Gastrocnemius medialis (tissue), 4 donors: ENCODE measurements around the gene RAPGEF1. TPM values are rescaled to one million over a fixed set of nuclear protein-coding genes. Genes with fewer than 3 reads are reported as not detected.
A peak's percentile ranks its signal among the peaks of the same experiment; 100 is the strongest.

Experiments used
- ATAC-seq, 2 donors: fragments of 150-250 bp; one replicate each; pipeline ENCODE4 v1.9.1; 2016
- DNase-seq, 2 donors: peaks; one replicate each; pipeline ENCODE4 v3.0.0-alpha.2; 2019
- H3K27ac ChIP-seq, 4 donors: fragments of 200-600 bp; sonication (generic); 1 replicate in 1 of 4; 2 replicates in 3 of 4; pipeline ENCODE4 v1.5.1; 2016 to 2018; ENCODE audit warnings: mild to moderate bottlenecking in 2 of 4, moderate library complexity in 1 of 4
- H3K27me3 ChIP-seq, 3 donors: fragments of 200-600 bp; sonication (generic) in 2 of 3; 1 replicate in 1 of 3; 2 replicates in 2 of 3; pipeline versions ENCODE4 v1.5.1 to v1.6.0; 2016 to 2019; ENCODE audit warnings: mild to moderate bottlenecking in 1 of 3, moderate library complexity in 1 of 3
- H3K36me3 ChIP-seq, 2 donors: fragments of 200-600 bp; sonication (generic) in 1 of 2; one replicate each; pipeline ENCODE4 v1.5.1; 2017 to 2018
- H3K4me1 ChIP-seq, 2 donors: fragments of 200-600 bp; sonication (generic) in 1 of 2; one replicate each; pipeline ENCODE4 v1.5.1; 2016 to 2017; ENCODE audit warnings: mild to moderate bottlenecking in 2 of 2
- H3K4me3 ChIP-seq, 4 donors: fragments of 200-600 bp; sonication (generic) in 3 of 4; 1 replicate in 1 of 4; 2 replicates in 3 of 4; pipeline ENCODE4 v1.5.1; 2016 to 2019; ENCODE audit warnings: mild to moderate bottlenecking in 2 of 4
- H3K9me3 ChIP-seq, 3 donors: fragments of 200-600 bp; sonication (generic) in 2 of 3; 1 replicate in 1 of 3; 2 replicates in 2 of 3; pipeline ENCODE4 v1.5.1; 2016 to 2019
- POLR2A ChIP-seq, 2 donors: fragments of 450-650 bp; IDR thresholded peaks; one replicate each; pipeline ENCODE4 v1.6.1; 2017; ENCODE audit warnings: antibody characterized with exemption in 2 of 2, mild to moderate bottlenecking in 2 of 2, moderate library complexity in 2 of 2
- in situ Hi-C, 4 donors: fragments of 200-750 bp; cut with MboI; loops; one replicate each; pipeline versions ENCODE4 v1.15.0 to v1.8.0; 2017; ENCODE audit warnings: low sequenced_read_pairs in 4 of 4
- intact Hi-C: fragments of 100-400 bp; cut with DNase I; formaldehyde crosslinking; loops from one replicate; pipeline ENCODE4 v1.15.1; 2023; ENCODE audit warnings: low total_unique reads
- total RNA-seq, 4 donors: library from RNA; depleted of rRNA; stranded (reverse); fragments of >200 nt; gene quantifications; one replicate each; pipeline versions ENCODE4 v1.1.0 to v1.2.3, GENCODE V29; 2016
- TF ChIP-seq, protein P1 (sequence below), 5 experiments: fragments of 450-650 bp in 3 of 5; fragments of 200-600 bp in 2 of 5; sonication (generic) in 2 of 5; IDR thresholded peaks in 4 of 5; conservative IDR thresholded peaks in 1 of 5; 1 replicate in 4 of 5; 2 replicates in 1 of 5; pipeline ENCODE4 v1.5.1; 2016 to 2019; ENCODE audit warnings: antibody characterized with exemption in 5 of 5, mild to moderate bottlenecking in 3 of 5, moderate library complexity in 3 of 5

Gene RAPGEF1
- total RNA-seq, 4 donors from 2014 or later = 123 to 296 (median 217) TPM

DNA sequence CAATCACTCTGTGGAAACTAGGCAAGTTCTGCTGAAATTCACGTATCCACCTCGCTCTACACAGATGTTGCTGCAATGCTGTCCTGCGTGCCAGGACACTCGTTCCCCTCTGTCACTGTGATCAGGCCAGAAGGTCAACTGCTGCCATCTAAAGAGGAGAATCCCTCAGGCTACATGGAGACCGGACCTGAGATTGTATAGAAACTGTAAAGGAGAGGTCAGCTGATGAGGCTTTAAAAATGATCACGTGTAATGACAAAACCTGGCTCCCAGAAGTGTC, 114.4 kb downstream of the RAPGEF1 start:
- ATAC-seq = no peak
- Histone ChIP-seq H3K27ac (peak overlapping the region; percentile 24 to 93 (median 88)), H3K36me3 (peaks cover 0 to 55% of the 10 kb centered on the region in 2 donors), H3K4me1 (peaks cover 38 to 44% of the 10 kb centered on the region in 2 donors), H3K9me3 (no peaks in the 10 kb centered on the region), H3K27me3 (no peaks in the 10 kb centered on the region), H3K4me3 (no peak overlapping the region)
- TF ChIP-seq, protein P1, sequence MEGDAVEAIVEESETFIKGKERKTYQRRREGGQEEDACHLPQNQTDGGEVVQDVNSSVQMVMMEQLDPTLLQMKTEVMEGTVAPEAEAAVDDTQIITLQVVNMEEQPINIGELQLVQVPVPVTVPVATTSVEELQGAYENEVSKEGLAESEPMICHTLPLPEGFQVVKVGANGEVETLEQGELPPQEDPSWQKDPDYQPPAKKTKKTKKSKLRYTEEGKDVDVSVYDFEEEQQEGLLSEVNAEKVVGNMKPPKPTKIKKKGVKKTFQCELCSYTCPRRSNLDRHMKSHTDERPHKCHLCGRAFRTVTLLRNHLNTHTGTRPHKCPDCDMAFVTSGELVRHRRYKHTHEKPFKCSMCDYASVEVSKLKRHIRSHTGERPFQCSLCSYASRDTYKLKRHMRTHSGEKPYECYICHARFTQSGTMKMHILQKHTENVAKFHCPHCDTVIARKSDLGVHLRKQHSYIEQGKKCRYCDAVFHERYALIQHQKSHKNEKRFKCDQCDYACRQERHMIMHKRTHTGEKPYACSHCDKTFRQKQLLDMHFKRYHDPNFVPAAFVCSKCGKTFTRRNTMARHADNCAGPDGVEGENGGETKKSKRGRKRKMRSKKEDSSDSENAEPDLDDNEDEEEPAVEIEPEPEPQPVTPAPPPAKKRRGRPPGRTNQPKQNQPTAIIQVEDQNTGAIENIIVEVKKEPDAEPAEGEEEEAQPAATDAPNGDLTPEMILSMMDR (IDR thresholded peaks at IDR 0.05 in 4 of 5, conservative IDR thresholded peaks at IDR 0.05 in 1 of 5) = no peak
- TF ChIP-seq POLR2A (IDR thresholded peaks at IDR 0.05) = no peak
- no peak for DNase-seq
- in situ Hi-C loops = no loop called here
- intact Hi-C loops = no loop called here

- intact Hi-C loops = no loop called here
- in situ Hi-C loops = no loop called here
- no peaks in the 10 kb centered on the region for H3K27me3 ChIP-seq
- peaks cover 0 to 61% of the 10 kb centered on the region in 2 donors for H3K36me3 ChIP-seq
- DNase-seq (no peak), ATAC-seq (no peak)
- peaks cover 32 to 38% of the 10 kb centered on the region in 2 donors for H3K4me1 ChIP-seq
- peak overlapping the region; percentile 24 to 93 (median 88) for H3K27ac ChIP-seq
- no peaks in the 10 kb centered on the region for H3K9me3 ChIP-seq
- no peak for TF ChIP-seq POLR2A (IDR thresholded peaks at IDR 0.05)
- TF ChIP-seq, protein P1 (IDR thresholded peaks at IDR 0.05 in 4 of 5, conservative IDR thresholded peaks at IDR 0.05 in 1 of 5) = no peak
- H3K4me3 ChIP-seq = no peak overlapping the region
These were observed 115.0 kb downstream of the RAPGEF1 start for GRCh38 chr9:131624636-131625507.

GRCh38 chr9:131623655-131624330, 116.1 kb downstream of the RAPGEF1 start:
- Histone ChIP-seq H3K36me3 (peaks cover 0 to 71% of the 10 kb centered on the region in 2 donors), H3K27me3 (no peaks in the 10 kb centered on the region), H3K9me3 (no peaks in the 10 kb centered on the region), H3K4me3 (no peak overlapping the region), H3K27ac (peak overlapping the region in 2 of 4 donors; percentile 89 to 93), H3K4me1 (peaks cover 22 to 28% of the 10 kb centered on the region in 2 donors)
- ATAC-seq (no peak), DNase-seq (no peak)
- in situ Hi-C loops (no loop called here), intact Hi-C loops (no loop called here)
- no peak for TF ChIP-seq POLR2A (IDR thresholded peaks at IDR 0.05)
- TF ChIP-seq, protein P1 (IDR thresholded peaks at IDR 0.05 in 4 of 5, conservative IDR thresholded peaks at IDR 0.05 in 1 of 5) = no peak

- DNase-seq (no peak), ATAC-seq (no peak)
- peaks cover 0 to 80% of the 10 kb centered on the region in 2 donors for H3K36me3 ChIP-seq
These were observed 117.4 kb downstream of the RAPGEF1 start for GRCh38 chr9:131622523-131622922.

More at GRCh38 chr9:131622523-131622922, 117.4 kb downstream of the RAPGEF1 start:
- in situ Hi-C loops (no loop called here), intact Hi-C loops (no loop called here)
- no peak overlapping the region for H3K4me3 ChIP-seq
- H3K27me3 ChIP-seq = no peaks in the 10 kb centered on the region
- H3K9me3 ChIP-seq = no peaks in the 10 kb centered on the region
- peak overlapping the region in 2 of 4 donors; percentile 20 to 44 for H3K27ac ChIP-seq
- no peak for TF ChIP-seq POLR2A (IDR thresholded peaks at IDR 0.05)
- TF ChIP-seq, protein P1 (IDR thresholded peaks at IDR 0.05 in 4 of 5, conservative IDR thresholded peaks at IDR 0.05 in 1 of 5) = no peak
- peaks cover 17 to 18% of the 10 kb centered on the region in 2 donors for H3K4me1 ChIP-seq
